GM19372 (cell line): ENCODE results near the gene MUC20.
"Not testable (repeated sequence)": the region's sequence is repeated elsewhere in the genome, so short reads cannot be mapped to it uniquely, and the experiment has no call there.

Experiments
- ATAC-seq: cut with Tn5 transposase; IDR thresholded peaks from one replicate; pipeline ENCODE4 v1.9.1; 2021; ENCODE audit warnings: mild to moderate bottlenecking, low read depth, moderate library complexity; ENCODE audit not compliant: unreplicated experiment

The MUC20 gene

DNA sequence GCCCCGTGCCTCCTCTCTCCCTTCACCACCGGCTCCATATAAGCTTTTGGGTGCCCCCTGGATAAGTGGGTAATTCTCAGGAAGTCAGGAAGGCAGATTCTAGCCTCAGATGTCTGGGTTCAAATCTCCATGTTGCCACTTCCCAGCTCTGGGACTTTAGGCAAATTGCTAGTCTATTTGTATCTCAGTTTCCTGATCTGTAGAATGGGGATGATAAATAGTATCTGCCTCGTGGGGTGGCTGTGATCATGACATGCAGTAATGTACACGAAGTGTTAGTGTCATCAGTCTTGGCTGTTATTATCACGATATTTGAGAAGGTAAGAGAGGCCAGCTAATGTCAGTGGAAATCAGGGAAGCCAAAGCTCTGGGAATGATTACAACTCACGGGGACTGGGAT is 47.6 kb downstream of the MUC20 start:
- ATAC-seq: no peak

- ATAC-seq: no peak
These were observed 48.1 kb downstream of the MUC20 start for GRCh38 chr3:195768831-195769303.

GRCh38 chr3:195769551-195769950 is 48.8 kb downstream of the MUC20 start:
- ATAC-seq: no peak

GRCh38 chr3:195770081-195770840 is 49.5 kb downstream of the MUC20 start:
- no peak for ATAC-seq

GRCh38 chr3:195770841-195771645 is 50.3 kb downstream of the MUC20 start:
- ATAC-seq: not testable (repeated sequence)

DNA sequence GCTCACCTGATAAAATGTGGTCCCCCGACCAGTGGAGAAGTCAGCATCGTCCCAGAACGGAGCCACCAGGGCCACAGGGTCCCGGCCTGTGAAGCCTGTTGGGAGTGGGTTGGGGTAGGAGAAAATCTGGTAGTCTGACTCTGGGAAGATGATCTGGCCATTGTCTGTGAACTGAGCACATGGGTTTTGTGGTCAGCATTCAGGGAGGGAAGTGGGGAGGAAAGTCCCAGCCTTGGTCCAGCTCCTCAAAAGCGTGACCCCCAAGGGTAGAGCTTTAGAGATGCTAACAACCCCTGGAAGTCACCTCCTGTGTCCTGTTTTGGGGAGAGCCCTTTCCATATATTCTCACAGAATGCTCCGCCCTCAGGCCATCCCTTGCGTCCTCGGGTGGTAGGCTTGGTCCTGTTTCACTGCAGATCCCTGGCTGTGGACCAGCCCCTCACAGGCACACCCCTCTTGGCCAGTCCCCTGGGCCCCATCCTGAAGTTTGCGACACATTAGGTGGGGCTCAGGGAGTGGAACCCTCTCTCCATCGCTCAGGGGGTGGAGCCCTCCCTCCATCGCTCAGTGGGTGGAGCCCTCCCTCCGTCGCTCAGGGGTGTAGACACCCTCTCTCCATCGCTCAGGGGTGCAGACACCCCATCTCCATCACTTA is 51.0 kb downstream of the MUC20 start:
- ATAC-seq: no peak

GRCh38 chr3:195773956-195774537 is 53.3 kb downstream of the MUC20 start:
- no peak for ATAC-seq

DNA sequence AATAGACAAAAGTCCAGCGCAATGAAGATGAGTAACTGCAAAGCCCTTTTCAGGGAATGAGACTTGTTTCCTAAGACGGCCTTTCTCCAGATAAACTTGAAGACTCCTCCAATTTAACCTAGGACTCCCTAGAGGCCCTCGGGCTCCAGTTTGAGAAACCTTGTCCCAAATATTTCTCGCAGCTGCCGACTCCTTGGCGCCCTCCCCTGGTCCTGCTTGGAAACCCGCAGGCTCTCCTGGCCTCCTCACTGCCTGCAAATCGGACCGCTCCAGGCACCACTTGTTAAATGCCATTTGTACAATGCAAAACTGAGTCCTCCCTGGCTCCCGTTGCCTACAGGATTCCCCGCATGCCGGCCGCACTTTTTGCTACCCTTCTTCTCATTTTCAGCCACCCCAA is 54.1 kb downstream of the MUC20 start:
- ATAC-seq: no peak

GRCh38 chr3:195777975-195778374 is 57.2 kb downstream of the MUC20 start:
- no peak for ATAC-seq

GRCh38 chr3:195781236-195781635 is 60.5 kb downstream of the MUC20 start:
- not testable (repeated sequence) for ATAC-seq
